ENCODE measurements around the gene FER. TPM values are rescaled to one million over a fixed set of nuclear protein-coding genes. Genes with fewer than 3 reads are reported as not detected.

The FER gene
- polyA plus RNA-seq, 1 donor from 2014 or later: 8.5 TPM

GRCh38 chr5:108703313-108703712, 44.4 kb upstream of the FER start:
- H3K27me3 ChIP-seq (ENCODE audit: insufficient read depth, low read depth, low read length): no peaks in the 10 kb centered on the region
- no peak overlapping the region for H3K27ac ChIP-seq (ENCODE audit: low read length)
- no peak overlapping the region for H3K4me2 ChIP-seq (ENCODE audit: low read length)
- no peak overlapping the region for H3K4me3 ChIP-seq (ENCODE audit: low read length)
- H3K79me2 ChIP-seq (replicated peaks; ENCODE audit: insufficient read depth, low read length): no peaks in the 10 kb centered on the region
- H3K36me3 ChIP-seq (ENCODE audit: insufficient read depth, low read length): no peaks in the 10 kb centered on the region
- H3K9ac ChIP-seq (ENCODE audit: low read length): no peak overlapping the region
- H3K9me2 ChIP-seq (ENCODE audit: insufficient read depth, low read length): no peaks in the 10 kb centered on the region
- TF ChIP-seq RAD21 (conservative IDR thresholded peaks at IDR 0.05) (no peak), SMC3 (conservative IDR thresholded peaks at IDR 0.05; ENCODE audit: poor library complexity) (no peak), EP300 (conservative IDR thresholded peaks at IDR 0.05; ENCODE audit: poor library complexity, severe bottlenecking) (no peak), POLR2AphosphoS5 (IDR thresholded peaks at IDR 0.05) (no peak), EZH2 (IDR thresholded peaks at IDR 0.05; ENCODE audit: borderline replicate concordance, insufficient read depth, low read length, poor library complexity, severe bottlenecking) (no peak), MXI1 (conservative IDR thresholded peaks at IDR 0.05; ENCODE audit: poor library complexity, severe bottlenecking) (no peak), TAF1 (IDR thresholded peaks at IDR 0.05; ENCODE audit: low read depth) (no peak)
- TF ChIP-seq, protein P1, sequence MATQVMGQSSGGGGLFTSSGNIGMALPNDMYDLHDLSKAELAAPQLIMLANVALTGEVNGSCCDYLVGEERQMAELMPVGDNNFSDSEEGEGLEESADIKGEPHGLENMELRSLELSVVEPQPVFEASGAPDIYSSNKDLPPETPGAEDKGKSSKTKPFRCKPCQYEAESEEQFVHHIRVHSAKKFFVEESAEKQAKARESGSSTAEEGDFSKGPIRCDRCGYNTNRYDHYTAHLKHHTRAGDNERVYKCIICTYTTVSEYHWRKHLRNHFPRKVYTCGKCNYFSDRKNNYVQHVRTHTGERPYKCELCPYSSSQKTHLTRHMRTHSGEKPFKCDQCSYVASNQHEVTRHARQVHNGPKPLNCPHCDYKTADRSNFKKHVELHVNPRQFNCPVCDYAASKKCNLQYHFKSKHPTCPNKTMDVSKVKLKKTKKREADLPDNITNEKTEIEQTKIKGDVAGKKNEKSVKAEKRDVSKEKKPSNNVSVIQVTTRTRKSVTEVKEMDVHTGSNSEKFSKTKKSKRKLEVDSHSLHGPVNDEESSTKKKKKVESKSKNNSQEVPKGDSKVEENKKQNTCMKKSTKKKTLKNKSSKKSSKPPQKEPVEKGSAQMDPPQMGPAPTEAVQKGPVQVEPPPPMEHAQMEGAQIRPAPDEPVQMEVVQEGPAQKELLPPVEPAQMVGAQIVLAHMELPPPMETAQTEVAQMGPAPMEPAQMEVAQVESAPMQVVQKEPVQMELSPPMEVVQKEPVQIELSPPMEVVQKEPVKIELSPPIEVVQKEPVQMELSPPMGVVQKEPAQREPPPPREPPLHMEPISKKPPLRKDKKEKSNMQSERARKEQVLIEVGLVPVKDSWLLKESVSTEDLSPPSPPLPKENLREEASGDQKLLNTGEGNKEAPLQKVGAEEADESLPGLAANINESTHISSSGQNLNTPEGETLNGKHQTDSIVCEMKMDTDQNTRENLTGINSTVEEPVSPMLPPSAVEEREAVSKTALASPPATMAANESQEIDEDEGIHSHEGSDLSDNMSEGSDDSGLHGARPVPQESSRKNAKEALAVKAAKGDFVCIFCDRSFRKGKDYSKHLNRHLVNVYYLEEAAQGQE (IDR thresholded peaks at IDR 0.05; ENCODE audit: borderline replicate concordance): no peak
- TF ChIP-seq, protein P2, sequence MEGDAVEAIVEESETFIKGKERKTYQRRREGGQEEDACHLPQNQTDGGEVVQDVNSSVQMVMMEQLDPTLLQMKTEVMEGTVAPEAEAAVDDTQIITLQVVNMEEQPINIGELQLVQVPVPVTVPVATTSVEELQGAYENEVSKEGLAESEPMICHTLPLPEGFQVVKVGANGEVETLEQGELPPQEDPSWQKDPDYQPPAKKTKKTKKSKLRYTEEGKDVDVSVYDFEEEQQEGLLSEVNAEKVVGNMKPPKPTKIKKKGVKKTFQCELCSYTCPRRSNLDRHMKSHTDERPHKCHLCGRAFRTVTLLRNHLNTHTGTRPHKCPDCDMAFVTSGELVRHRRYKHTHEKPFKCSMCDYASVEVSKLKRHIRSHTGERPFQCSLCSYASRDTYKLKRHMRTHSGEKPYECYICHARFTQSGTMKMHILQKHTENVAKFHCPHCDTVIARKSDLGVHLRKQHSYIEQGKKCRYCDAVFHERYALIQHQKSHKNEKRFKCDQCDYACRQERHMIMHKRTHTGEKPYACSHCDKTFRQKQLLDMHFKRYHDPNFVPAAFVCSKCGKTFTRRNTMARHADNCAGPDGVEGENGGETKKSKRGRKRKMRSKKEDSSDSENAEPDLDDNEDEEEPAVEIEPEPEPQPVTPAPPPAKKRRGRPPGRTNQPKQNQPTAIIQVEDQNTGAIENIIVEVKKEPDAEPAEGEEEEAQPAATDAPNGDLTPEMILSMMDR (IDR thresholded peaks at IDR 0.05; ENCODE audit: poor library complexity, severe bottlenecking): no peak
- H2AFZ ChIP-seq (ENCODE audit: low read depth, low read length): no peak overlapping the region
- H3F3A ChIP-seq (ENCODE audit: insufficient read depth, low read length, poor library complexity, severe bottlenecking): no peaks in the 10 kb centered on the region
- H4K20me1 ChIP-seq (ENCODE audit: insufficient read depth): no peaks in the 10 kb centered on the region
- no peaks in the 10 kb centered on the region for H3K9me3 ChIP-seq (ENCODE audit: low read length)

DNA sequence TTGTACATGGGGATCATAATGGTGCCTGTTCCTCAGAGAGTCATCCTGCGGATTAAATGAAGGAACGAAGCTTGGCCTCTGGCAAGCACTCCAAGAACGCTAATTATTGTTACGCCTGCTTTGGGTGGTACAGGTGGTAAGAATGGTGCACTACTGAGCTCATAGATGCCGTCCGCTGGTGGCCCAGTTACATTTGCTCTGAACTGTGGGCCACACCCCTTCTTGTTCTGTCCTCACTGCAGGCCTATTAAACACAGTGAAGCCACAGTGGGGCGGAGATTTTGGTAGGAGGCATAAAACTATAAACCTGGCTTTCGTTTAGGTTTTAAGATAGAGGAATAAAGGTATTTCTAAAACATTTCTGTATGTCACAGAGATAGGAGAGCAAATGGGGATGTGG, 40.6 kb upstream of the FER start:
- Histone ChIP-seq H3K9me3 (ENCODE audit: low read length) (no peaks in the 10 kb centered on the region), H3K4me3 (ENCODE audit: low read length) (no peak overlapping the region), H3K27me3 (ENCODE audit: insufficient read depth, low read depth, low read length) (no peaks in the 10 kb centered on the region), H3K36me3 (ENCODE audit: insufficient read depth, low read length) (no peaks in the 10 kb centered on the region), H3K79me2 (replicated peaks; ENCODE audit: insufficient read depth, low read length) (no peaks in the 10 kb centered on the region), H4K20me1 (ENCODE audit: insufficient read depth) (no peaks in the 10 kb centered on the region), H3F3A (ENCODE audit: insufficient read depth, low read length, poor library complexity, severe bottlenecking) (no peaks in the 10 kb centered on the region), H3K4me2 (ENCODE audit: low read length) (no peak overlapping the region), H2AFZ (ENCODE audit: low read depth, low read length) (no peak overlapping the region), H3K9me2 (ENCODE audit: insufficient read depth, low read length) (no peaks in the 10 kb centered on the region), H3K27ac (ENCODE audit: low read length) (no peak overlapping the region), H3K9ac (ENCODE audit: low read length) (no peak overlapping the region)
- TF ChIP-seq RAD21 (conservative IDR thresholded peaks at IDR 0.05) (no peak), MXI1 (conservative IDR thresholded peaks at IDR 0.05; ENCODE audit: poor library complexity, severe bottlenecking) (no peak), SMC3 (conservative IDR thresholded peaks at IDR 0.05; ENCODE audit: poor library complexity) (no peak), EZH2 (IDR thresholded peaks at IDR 0.05; ENCODE audit: borderline replicate concordance, insufficient read depth, low read length, poor library complexity, severe bottlenecking) (no peak), TAF1 (IDR thresholded peaks at IDR 0.05; ENCODE audit: low read depth) (no peak), EP300 (conservative IDR thresholded peaks at IDR 0.05; ENCODE audit: poor library complexity, severe bottlenecking) (no peak), POLR2AphosphoS5 (IDR thresholded peaks at IDR 0.05) (no peak)
- TF ChIP-seq, protein P2 (IDR thresholded peaks at IDR 0.05; ENCODE audit: poor library complexity, severe bottlenecking): no peak
- TF ChIP-seq, protein P1 (IDR thresholded peaks at IDR 0.05; ENCODE audit: borderline replicate concordance): no peak
